Measurements from ENCODE around the gene MARCHF9. TPM values are rescaled to one million over a fixed set of nuclear protein-coding genes. Genes with fewer than 3 reads are reported as not detected.
"Not testable (repeated sequence)": the region's sequence is repeated elsewhere in the genome, so short reads cannot be mapped to it uniquely, and the experiment has no call there.

Gene MARCHF9
- polyA plus RNA-seq, 3 donors: 17.7 to 24.1 (median 23.4) TPM

- DNase-seq: not testable (repeated sequence)
These were observed 32.9 kb upstream of the MARCHF9 start for GRCh38 chr12:57721846-57722608.

- no peak for DNase-seq
These were observed 31.9 kb upstream of the MARCHF9 start for GRCh38 chr12:57722716-57723629.

DNA sequence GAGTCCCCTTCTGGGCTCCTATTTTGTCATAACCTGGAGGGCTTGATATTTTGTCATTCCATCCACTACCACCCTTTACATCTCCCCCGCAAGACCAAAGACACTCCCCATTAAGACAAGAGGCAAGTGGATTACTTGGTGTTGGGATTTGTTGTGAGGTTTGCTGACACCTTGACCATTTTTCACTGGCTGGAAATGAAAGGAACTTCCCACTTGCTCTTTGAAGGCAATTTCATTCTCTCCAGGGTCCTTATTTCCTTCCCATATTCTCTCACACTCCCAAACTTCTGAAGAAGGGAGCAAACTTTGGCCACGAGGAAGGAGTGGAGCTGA lies 31.3 kb upstream of the MARCHF9 start:
- DNase-seq: no peak

- no peak for DNase-seq
These were observed 30.6 kb upstream of the MARCHF9 start for GRCh38 chr12:57724003-57724935.

- no peak for DNase-seq
These were observed 29.8 kb upstream of the MARCHF9 start for GRCh38 chr12:57724936-57725740.

- DNase-seq: no peak
These were observed 29.1 kb upstream of the MARCHF9 start for GRCh38 chr12:57725851-57726150.

- peak; percentile 58 for DNase-seq
These were observed 28.6 kb upstream of the MARCHF9 start for GRCh38 chr12:57726151-57726883.

DNA sequence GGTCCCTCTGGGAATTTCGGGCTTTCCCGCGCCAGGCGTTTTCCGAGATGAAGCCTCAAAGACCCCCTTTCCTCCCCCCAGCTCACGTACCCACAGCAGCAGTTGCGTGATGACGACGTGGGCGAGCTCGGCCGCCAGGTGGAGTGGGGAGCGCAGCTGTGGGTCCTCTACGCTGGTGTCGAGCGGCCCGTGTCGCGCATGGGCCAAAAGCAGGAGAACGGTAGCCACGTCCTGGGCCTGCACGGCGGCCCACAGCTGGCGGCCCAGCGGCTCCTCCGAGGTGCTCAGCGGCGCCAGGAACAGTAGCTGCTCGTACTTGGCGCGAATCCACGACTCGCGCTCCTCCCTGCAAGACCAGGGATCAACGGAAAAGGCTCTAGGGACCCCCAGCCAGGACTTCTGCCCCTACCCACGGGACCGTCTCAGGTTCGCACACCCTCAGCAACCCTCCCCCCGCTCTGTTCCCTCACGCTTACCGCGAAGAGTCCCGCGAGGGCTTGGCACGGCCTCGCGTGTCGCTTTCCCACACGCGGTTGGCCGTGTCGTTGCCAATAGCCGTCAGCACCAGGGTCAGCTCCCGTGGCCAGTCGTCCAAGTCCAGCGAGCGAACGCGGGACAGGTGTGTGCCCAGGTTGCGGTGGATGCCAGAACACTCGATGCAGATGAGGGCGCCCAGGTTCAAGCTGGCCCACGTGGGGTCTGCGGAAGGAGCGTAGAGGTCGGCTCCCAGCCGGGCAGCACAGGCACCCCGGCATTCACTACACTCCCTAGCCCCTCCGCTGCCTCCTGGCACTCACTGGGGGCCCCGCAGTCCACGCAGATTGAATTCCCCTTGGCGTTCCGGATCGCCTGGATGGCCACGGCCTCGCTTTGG lies 27.8 kb upstream of the MARCHF9 start:
- no peak for DNase-seq

GRCh38 chr12:57727758-57728395 lies 27.0 kb upstream of the MARCHF9 start:
- DNase-seq: no peak

DNA sequence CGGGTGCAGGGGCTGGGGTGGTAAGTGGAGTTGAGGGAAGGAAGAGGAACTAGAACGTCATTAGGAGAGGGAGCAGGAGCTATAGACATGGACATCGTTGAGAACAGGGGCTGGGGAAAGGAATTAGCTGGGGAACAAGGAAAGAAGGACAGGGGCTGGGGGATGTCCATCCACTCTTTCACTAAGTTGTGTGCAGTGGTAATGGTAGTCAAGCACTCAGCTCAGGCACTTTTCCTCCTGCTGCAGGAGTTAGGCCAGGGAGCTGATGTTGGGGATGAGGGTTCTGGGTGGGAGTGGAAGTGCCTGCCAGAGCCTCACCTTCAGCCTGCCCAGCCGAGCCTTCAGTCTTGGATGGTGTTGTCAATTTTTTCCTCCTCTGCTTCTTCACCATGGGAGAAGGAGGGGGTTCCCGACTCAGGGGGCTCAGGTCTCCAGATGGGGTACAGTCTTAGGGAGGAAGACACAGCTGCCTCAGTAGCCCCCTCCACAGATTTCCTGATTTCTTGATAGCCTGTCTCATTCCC lies 25.5 kb upstream of the MARCHF9 start:
- DNase-seq: no peak

GRCh38 chr12:57730336-57731067 lies 24.4 kb upstream of the MARCHF9 start:
- DNase-seq: no peak

GRCh38 chr12:57731411-57732080 lies 23.4 kb upstream of the MARCHF9 start:
- no peak for DNase-seq

GRCh38 chr12:57732270-57732669 lies 22.6 kb upstream of the MARCHF9 start:
- no peak for DNase-seq

DNA sequence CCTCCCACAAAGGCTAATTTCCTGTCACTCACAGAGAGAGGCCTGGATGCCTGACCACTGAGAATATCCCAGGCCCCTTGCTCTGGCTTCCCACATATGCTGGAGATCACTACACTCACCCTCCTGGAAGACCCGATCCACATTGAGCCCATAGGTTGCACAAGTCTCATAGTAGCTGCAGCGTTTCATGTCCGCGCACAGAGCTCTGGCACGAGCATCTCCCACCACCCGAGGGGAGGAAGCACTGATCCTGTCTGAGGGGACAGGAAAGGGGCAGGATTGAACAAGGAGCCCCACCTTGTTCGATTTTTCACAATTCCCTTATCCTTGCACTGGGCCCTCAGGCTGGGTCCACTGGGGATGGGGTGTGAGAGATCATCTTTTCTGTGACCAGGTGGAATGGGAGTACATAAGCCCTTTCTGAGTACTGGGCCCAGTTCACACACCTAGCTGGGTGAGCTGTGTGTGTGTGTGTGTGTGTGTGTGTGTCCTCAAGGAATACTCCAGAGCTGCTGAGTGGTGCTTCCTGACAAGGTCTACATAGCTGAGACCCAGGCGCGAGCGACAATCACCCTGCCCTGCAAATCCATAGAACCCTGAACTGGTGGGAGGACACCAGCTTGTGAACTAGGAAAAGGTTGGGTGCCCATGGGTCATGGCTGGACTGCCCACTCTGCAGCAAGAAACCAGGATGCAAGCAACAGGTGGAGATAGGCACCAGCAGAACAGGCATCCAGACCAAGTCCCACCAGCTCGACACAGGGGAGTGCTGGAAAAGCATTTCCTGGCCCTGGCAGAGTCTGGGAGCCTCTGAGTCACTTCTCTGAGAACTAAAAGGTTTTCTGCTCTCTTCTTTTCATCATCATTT lies 21.9 kb upstream of the MARCHF9 start:
- no peak for DNase-seq

DNA sequence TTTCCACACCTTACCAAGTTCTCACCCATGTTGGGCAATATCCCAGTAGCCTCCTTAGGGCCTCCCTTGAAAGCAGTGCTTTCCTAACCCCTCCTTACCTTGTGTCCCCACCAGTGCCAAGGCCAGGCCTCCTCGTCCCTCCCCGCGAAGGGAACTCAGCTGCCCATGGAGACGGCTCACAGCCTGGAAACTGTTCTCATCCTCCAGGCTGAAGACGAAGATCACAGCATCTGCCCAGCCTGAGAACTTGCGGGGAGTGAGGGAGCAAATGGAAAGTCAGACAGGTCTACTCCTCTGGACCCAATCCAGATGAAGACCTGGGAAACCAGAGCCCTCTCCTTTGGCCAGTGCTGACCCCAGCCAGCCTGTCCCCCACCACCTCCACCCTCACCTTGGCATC lies 21.0 kb upstream of the MARCHF9 start:
- DNase-seq: no peak

DNA sequence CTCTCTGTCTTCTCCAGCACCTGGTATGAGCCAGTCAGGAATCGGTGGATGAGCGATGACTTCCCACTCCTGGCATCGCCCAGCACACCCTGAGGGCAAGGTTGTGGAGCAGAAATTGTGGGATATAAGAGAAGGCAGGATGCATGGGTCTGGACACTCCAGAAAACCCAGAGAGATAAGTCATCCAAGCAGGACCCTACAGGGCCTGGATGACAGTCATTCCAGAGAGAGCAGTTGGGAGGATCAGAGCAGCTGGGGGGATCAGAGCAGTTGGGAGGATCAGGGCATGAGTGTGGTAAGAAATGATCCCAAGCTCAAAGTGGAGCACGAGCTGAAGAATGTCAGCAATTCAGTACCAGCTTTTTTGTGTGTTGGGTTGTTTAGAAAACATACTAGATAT lies 20.3 kb upstream of the MARCHF9 start:
- no peak for DNase-seq
